ENCODE data around the gene KDM5C. TPM values are rescaled to one million over a fixed set of nuclear protein-coding genes. Genes with fewer than 3 reads are reported as not detected.

The KDM5C gene
- total RNA-seq, 1 experiment from 2014 or later: 163 TPM

DNA sequence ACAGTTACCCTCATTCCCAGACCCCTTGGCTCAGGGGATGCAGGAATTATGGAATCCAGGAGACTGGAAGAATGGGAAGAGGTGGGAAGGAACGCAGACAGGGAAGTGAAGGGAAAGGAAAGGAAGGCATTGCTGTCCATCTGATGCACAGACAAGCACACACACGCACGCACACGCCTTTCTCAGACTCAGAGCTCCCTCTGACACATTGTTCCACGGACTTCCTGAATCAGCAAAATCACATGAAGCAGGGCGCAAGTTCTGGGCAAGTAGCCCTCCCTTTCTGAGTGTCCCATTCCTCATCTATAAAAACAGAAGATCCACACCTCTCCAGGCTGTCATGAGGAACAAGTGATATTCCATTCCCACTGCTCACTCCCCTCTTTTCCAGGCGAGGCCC, 43.2 kb upstream of the KDM5C start:
- no peak for TF ChIP-seq CTCF (IDR thresholded peaks at IDR 0.05; ENCODE audit: unreplicated experiment)
- CTCF ChIA-PET: interaction anchor here (1.5 to 7.2 kb wide), 2 partner anchors 14 to 16 kb away, joined by 11 to 74 read pairs; partner anchors contain the start of gene IQSEC2
- Mint-ChIP-seq H3K4me1 (ENCODE audit: insufficient read depth, unreplicated experiment) (peaks cover 30% of the 10 kb centered on the region), H3K27me3 (ENCODE audit: insufficient read depth, unreplicated experiment) (no peaks in the 10 kb centered on the region), H3K27ac (ENCODE audit: low read depth, unreplicated experiment) (no peak overlapping the region), H3K4me3 (ENCODE audit: unreplicated experiment) (no peak overlapping the region), H3K9me3 (ENCODE audit: unreplicated experiment) (no peaks in the 10 kb centered on the region), H3K36me3 (ENCODE audit: insufficient read depth, unreplicated experiment) (peaks cover 10% of the 10 kb centered on the region)
- BruUV-seq (replicated peaks): no TSS peak
- POLR2A ChIA-PET: interaction anchor here (1.2 to 1.3 kb wide), 2 partner anchors 13 to 43 kb away, joined by 8 to 12 read pairs; partner anchors contain the start of gene IQSEC2
- intact Hi-C loops (cut with micrococcal nuclease): no loop called here
- DNase-seq (ENCODE audit: unreplicated experiment): peak; percentile 68

- DNase-seq (ENCODE audit: unreplicated experiment): no peak
- peaks cover 30% of the 10 kb centered on the region for H3K4me1 Mint-ChIP-seq (ENCODE audit: insufficient read depth, unreplicated experiment)
- intact Hi-C loops (cut with micrococcal nuclease): no loop called here
- ChIA-PET CTCF (interaction anchor here (1.5 kb wide), 2 partner anchors 15 to 17 kb away, joined by 4 to 11 read pairs; partner anchors contain the start of gene IQSEC2), POLR2A (interaction anchor here (5.2 kb wide), 1 partner anchor 15 kb away, joined by 22 read pairs; the partner anchor contains the start of gene IQSEC2)
- H3K27ac Mint-ChIP-seq (ENCODE audit: low read depth, unreplicated experiment): peak overlapping the region; percentile 75
- BruUV-seq (replicated peaks): no TSS peak
- no peak overlapping the region for H3K4me3 Mint-ChIP-seq (ENCODE audit: unreplicated experiment)
- no peak for TF ChIP-seq CTCF (IDR thresholded peaks at IDR 0.05; ENCODE audit: unreplicated experiment)
- peaks cover 8% of the 10 kb centered on the region for H3K27me3 Mint-ChIP-seq (ENCODE audit: insufficient read depth, unreplicated experiment)
- H3K9me3 Mint-ChIP-seq (ENCODE audit: unreplicated experiment): no peaks in the 10 kb centered on the region
- H3K36me3 Mint-ChIP-seq (ENCODE audit: insufficient read depth, unreplicated experiment): peaks cover 8% of the 10 kb centered on the region
Observed at GRCh38 chrX:53266914-53267313, 41.9 kb upstream of the KDM5C start.

- Mint-ChIP-seq H3K36me3 (ENCODE audit: insufficient read depth, unreplicated experiment) (peaks cover 15% of the 10 kb centered on the region), H3K27ac (ENCODE audit: low read depth, unreplicated experiment) (peak overlapping the region; percentile 75), H3K4me1 (ENCODE audit: insufficient read depth, unreplicated experiment) (peaks cover 30% of the 10 kb centered on the region), H3K9me3 (ENCODE audit: unreplicated experiment) (no peaks in the 10 kb centered on the region), H3K27me3 (ENCODE audit: insufficient read depth, unreplicated experiment) (peaks cover 18% of the 10 kb centered on the region), H3K4me3 (ENCODE audit: unreplicated experiment) (peak overlapping the region; percentile 19)
- intact Hi-C loops (cut with micrococcal nuclease): no loop called here
- DNase-seq (ENCODE audit: unreplicated experiment): peak; percentile 65
- no TSS peak for BruUV-seq (replicated peaks)
- ChIA-PET POLR2A (interaction anchor here (0.6 to 5.2 kb wide), 7 partner anchors 9 to 177 kb away, joined by 3 to 22 read pairs (median 5); partner anchors contain the start of genes IQSEC2, KDM5C, RIBC1 and SMC1A), CTCF (interaction anchor here (0.9 to 1.5 kb wide), 3 partner anchors 9 to 19 kb away, joined by 4 read pairs; partner anchors contain the start of gene IQSEC2)
- no peak for TF ChIP-seq CTCF (IDR thresholded peaks at IDR 0.05; ENCODE audit: unreplicated experiment)
Observed at GRCh38 chrX:53265771-53266574, 41.0 kb upstream of the KDM5C start.

GRCh38 chrX:53263597-53264094, 38.6 kb upstream of the KDM5C start:
- ChIA-PET CTCF (interaction anchor here (0.8 to 1.3 kb wide), 4 partner anchors 19 to 219 kb away, joined by 4 to 5 read pairs (median 4); no protein-coding TSS in a partner anchor), POLR2A (interaction anchor here (0.6 to 5.2 kb wide), 6 partner anchors 11 to 52 kb away, joined by 3 to 22 read pairs (median 3); partner anchors contain the start of gene IQSEC2)
- BruUV-seq (replicated peaks): no TSS peak
- peaks cover 30% of the 10 kb centered on the region for H3K4me1 Mint-ChIP-seq (ENCODE audit: insufficient read depth, unreplicated experiment)
- no peaks in the 10 kb centered on the region for H3K9me3 Mint-ChIP-seq (ENCODE audit: unreplicated experiment)
- peak overlapping the region; percentile 37 for H3K27ac Mint-ChIP-seq (ENCODE audit: low read depth, unreplicated experiment)
- no peak for TF ChIP-seq CTCF (IDR thresholded peaks at IDR 0.05; ENCODE audit: unreplicated experiment)
- H3K27me3 Mint-ChIP-seq (ENCODE audit: insufficient read depth, unreplicated experiment): peaks cover 34% of the 10 kb centered on the region
- peak overlapping the region; percentile 20 for H3K4me3 Mint-ChIP-seq (ENCODE audit: unreplicated experiment)
- peaks cover 15% of the 10 kb centered on the region for H3K36me3 Mint-ChIP-seq (ENCODE audit: insufficient read depth, unreplicated experiment)
- peak; percentile 89 for DNase-seq (ENCODE audit: unreplicated experiment)
- intact Hi-C loops (cut with micrococcal nuclease): loop anchor here (2.0 kb wide), 2 partner anchors 17 to 39 kb away; partner anchors contain the start of genes IQSEC2 and KDM5C

All from MCF 10A (cell line).